ENCODE data around the gene THAP4.

The THAP4 gene

GRCh38 chr2:241563981-241564595, 72.9 kb downstream of the THAP4 start:
- DNase-seq (ENCODE audit: low read depth) = no peak

- DNase-seq (ENCODE audit: low read depth) = no peak
Measured at GRCh38 chr2:241563571-241563980, 73.4 kb downstream of the THAP4 start.

GRCh38 chr2:241563031-241563507, 73.9 kb downstream of the THAP4 start:
- DNase-seq (ENCODE audit: low read depth) = no peak

DNA sequence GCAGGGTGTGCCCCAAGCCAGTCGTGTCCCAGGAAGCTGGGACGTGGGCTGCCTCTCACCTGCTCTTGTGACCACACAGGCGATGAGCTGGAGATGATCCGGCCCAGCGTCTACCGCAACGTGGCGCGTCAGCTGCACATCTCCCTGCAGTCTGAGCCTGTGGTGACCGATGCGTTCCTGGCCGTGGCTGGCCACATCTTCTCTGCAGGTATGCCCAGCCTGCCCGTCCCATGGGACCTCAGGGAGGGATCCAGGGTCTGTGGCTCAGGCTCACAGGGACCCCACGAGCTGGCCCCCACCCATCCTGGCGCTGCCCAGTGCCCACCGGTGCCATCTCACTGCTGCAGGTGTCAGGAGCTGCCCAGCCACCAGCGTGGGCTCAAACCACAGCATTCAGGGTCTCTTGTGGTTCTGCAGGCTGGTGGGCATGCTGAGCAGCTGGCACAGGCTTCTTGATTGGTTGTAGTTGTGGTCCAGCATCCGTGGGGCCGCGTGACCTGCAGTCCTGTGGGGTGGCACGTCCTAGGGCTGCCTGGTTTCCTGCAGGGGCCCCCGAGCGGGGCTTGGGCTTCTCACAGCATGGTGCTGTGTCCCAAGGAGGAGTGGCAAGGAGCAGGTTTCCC, 74.6 kb downstream of the THAP4 start:
- DNase-seq (ENCODE audit: low read depth) = no peak

DNA sequence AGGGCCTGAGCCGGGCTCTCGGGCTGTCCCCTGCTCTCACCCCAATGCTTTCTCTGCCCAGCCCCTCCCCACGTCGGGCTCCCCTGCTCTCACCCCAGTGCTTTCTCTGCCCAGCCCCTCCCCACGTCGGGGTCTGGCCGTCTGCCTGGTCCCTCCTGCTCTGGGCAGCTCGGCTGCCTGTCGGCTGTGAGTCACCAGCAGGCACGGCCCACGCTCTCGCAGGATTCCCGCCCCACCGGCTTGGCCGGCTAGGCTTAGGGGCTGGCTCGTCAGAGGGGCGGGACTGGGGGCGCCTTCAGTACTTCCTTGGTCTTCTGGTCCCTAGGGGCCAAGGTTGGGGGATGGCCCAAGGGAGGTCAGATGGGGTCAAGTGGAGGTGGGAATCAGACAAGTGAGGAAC, 75.1 kb downstream of the THAP4 start:
- DNase-seq (ENCODE audit: low read depth) = peak; percentile 70

DNA sequence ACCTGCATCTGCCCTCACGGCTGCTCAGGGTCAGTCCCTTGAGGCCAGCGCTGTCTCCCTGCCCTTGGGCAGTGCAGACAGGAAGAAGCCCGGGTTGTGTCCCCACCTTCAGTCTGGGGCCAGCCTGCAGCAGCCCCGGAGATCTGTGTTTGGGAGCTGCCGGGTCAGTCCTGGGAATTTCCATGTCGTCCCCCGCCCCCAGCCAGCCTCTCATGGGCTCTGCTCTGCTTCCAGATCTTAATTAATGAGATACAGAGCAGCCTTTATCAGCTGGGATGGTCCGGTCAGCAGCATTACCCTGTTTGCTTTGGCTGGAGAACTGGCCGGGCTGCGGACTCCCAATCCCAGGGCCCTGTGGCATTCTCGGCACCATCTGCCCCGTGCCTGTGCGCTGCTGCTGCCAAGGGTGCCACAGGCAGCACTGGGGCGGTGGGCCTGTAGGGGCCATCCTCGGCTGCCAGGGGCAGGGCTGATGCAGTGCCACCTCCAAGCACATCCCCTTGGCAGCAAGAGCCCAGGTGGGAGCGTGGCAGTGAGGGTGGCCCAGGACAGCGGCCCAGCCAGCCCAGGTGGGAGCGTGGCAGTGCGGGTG, 76.0 kb downstream of the THAP4 start:
- no peak for DNase-seq (ENCODE audit: low read depth)

GRCh38 chr2:241560162-241560882, 76.6 kb downstream of the THAP4 start:
- DNase-seq (ENCODE audit: low read depth) = no peak

DNA sequence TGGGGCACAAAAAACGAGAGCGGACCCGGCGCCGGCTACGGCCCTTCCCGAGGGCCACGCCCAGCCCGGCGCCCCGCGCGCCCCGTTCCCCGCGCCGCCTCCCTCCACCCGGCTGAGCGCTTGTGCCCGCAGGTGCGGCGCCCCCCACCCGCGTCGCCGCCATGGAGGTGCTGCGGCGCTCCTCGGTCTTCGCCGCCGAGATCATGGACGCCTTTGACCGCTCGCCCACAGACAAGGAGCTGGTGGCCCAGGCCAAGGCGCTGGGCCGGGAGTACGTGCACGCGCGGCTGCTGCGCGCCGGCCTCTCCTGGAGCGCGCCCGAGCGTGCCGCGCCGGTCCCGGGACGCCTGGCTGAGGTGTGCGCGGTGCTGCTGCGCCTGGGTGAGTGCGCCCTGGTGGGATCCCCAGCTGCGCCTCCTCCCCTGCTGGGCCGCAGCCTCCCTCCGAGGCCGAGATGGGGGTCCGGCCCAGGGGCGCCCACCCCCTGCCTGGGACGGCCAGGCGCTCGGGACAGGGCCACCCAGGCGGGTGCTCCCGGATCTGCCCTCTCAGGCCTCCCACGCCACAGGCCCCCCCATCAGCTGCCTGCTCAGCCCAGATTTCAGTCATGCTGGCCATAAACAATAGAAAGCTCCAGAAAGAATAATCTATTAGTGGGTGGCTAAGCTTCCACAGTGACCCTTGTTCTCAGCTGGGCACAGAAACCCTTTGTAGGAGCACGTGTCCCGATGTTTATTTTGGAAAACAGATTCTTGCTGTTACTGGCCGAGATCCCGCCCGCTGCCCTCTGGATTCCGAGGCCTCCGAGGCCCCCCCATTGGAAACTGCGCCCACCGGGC, 77.4 kb downstream of the THAP4 start:
- no peak for DNase-seq (ENCODE audit: low read depth)

GRCh38 chr2:241558532-241559322, 78.2 kb downstream of the THAP4 start, which contains the start of gene BOK:
BOK (plus strand) TSS chr2:241558745; CDS start chr2:241559484, 739 bp downstream.
- peak; percentile 70 for DNase-seq (ENCODE audit: low read depth)

GRCh38 chr2:241556746-241557145, 80.2 kb downstream of the THAP4 start:
- no peak for DNase-seq (ENCODE audit: low read depth)

DNA sequence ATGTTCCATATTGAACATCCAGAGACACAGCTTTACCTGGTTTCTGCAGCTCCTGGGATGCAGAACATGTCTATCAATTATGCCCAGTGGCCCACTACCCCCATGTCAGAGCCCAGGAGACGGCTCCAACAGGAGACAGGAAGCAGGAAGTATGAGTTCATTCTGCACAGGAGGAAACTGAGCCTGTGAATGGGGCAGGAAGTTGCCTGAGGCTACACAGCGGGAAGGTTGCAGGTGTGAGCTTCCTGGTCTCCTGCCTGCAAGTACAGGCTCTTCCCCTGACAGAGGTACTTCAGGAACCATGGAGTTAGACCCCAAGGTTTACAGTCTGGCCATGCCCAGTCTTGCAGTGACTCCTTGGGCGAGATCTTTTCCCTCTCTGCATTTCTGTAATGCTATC, 81.2 kb downstream of the THAP4 start:
- no peak for DNase-seq (ENCODE audit: low read depth)

GRCh38 chr2:241554610-241555322, 82.2 kb downstream of the THAP4 start:
- no peak for DNase-seq (ENCODE audit: low read depth)

DNA sequence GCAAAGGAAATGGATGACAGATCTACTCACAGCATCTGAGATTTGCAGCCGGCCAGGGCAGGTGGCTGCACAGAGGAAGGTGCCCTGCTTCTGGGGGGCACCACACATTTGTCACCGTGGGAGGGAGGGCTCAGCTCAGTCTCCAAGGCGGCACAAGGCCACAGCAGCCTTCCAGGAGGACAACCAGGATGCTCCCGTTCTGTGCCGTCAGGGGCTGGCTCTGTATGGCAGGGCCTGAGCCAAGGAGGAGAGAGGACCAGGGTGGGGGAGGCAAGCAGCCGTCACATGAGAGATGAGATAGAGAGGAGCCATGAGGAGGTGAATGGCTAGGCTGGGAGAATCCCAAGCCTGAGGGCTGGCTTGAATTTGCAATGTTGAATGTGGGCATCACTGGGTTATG, 83.0 kb downstream of the THAP4 start:
- no peak for DNase-seq (ENCODE audit: low read depth)

DNA sequence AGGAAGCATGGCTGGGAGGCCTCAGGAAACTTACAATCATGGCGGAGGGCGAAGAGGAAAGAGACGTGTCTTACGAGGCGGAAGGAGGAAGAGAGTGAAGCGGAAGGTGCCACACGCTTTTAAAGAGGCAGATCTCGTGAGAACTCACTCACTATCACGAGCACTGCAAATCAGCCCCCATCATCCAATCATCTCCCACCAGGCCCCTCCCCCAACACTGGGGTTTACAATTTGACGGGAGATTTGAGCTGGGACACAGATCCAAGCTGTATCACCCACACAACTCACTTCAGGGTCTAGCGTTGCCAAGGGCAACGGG, 83.5 kb downstream of the THAP4 start:
- no peak for DNase-seq (ENCODE audit: low read depth)

DNA sequence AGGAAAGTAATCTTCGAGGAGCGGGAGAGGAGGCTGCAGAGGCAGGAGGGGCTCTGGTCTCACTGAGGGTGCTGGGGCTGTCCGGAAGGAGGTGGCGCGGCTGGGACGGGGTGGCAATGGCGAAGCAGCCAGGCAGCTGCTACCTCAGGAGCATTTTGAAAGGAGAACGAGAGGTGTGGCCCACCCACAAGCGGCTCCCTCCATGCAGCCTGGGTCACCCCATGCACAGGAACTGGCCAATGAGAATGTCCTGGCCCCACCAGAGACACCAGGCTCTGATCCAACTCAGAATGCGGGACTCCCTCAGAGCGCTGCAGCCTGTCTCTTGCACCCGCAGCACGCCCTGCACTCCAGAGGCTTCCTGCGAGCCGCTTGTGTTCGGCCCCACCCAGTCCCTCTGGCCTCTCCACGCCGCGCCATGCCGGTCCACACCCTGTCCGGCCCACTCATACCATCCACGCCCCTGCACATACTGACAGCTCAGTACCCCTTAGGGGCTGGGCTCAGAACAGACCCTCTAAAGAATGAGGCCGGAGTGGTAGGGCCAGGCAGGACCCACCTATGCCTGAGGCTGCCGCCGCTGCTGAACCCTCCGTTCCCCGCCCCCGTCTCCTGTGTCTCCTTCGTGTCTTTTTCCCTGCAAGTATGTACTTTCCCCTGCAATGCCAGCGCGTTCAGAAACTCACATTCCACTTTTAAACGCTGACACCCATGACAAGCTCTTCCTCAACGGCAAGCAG, 84.8 kb downstream of the THAP4 start:
- no peak for DNase-seq (ENCODE audit: low read depth)

GRCh38 chr2:241551599-241551997, 85.4 kb downstream of the THAP4 start:
- DNase-seq (ENCODE audit: low read depth) = no peak

- DNase-seq (ENCODE audit: low read depth) = no peak
Measured at GRCh38 chr2:241550616-241551580, 86.1 kb downstream of the THAP4 start.

GRCh38 chr2:241548451-241548835, 88.5 kb downstream of the THAP4 start:
- DNase-seq (ENCODE audit: low read depth) = no peak

All from amniotic epithelial cell (primary cell).